A673 (cell line): ENCODE measurements around the gene CEBPZ.

Experiments
- EZH2 ChIP-seq: fragments of 200-600 bp; sonication (generic); IDR thresholded peaks from 2 replicates; pipeline ENCODE4 v1.6.1; 2017; ENCODE audit warnings: borderline replicate concordance, low read depth, mild to moderate bottlenecking, mixed read lengths, antibody characterized with exemption, low read length; ENCODE audit not compliant: poor library complexity, severe bottlenecking
- TF ChIP-seq, protein P1 (sequence below): fragments of 300-800, 200-600 bp; sonication (generic); conservative IDR thresholded peaks from 2 replicates; pipeline ENCODE4 v1.5.1; 2017; ENCODE audit warnings: low read depth, mild to moderate bottlenecking, antibody characterized with exemption, low read length, moderate library complexity, mixed read lengths

DNA sequence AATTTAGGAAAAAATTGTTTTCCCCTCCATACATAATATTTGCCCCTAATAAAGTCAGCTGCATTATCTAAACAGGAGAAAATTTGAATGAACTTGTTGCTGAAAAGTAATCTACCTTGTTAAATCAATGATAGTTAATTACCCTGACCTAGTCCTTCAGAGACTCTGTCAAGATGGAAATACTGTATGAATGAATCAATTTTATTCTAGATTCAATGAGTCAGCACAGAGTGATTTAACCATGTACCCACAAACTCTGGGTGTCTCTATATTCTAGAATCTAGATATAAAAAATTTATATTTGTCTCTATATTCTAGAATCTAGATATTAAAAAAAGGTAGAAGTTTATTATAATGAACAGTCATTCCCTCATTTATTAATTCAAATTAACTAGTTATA lies 36.3 kb upstream of the CEBPZ start:
- TF ChIP-seq, protein P1, sequence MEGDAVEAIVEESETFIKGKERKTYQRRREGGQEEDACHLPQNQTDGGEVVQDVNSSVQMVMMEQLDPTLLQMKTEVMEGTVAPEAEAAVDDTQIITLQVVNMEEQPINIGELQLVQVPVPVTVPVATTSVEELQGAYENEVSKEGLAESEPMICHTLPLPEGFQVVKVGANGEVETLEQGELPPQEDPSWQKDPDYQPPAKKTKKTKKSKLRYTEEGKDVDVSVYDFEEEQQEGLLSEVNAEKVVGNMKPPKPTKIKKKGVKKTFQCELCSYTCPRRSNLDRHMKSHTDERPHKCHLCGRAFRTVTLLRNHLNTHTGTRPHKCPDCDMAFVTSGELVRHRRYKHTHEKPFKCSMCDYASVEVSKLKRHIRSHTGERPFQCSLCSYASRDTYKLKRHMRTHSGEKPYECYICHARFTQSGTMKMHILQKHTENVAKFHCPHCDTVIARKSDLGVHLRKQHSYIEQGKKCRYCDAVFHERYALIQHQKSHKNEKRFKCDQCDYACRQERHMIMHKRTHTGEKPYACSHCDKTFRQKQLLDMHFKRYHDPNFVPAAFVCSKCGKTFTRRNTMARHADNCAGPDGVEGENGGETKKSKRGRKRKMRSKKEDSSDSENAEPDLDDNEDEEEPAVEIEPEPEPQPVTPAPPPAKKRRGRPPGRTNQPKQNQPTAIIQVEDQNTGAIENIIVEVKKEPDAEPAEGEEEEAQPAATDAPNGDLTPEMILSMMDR = no peak
- TF ChIP-seq EZH2 = no peak
